Osteoblast (primary cell): Measurements from ENCODE around the gene RNPEPL1. TPM values are rescaled to one million over a fixed set of nuclear protein-coding genes. Genes with fewer than 3 reads are reported as not detected.
A peak's percentile ranks its signal among the peaks of the same experiment; 100 is the strongest.

Experiments used
- DNase-seq: peaks from one replicate; pipeline ENCODE4 v3.0.0; 2011; ENCODE audit warnings: low spot score, mixed read lengths; ENCODE audit not compliant: insufficient read length; ENCODE audit errors: missing footprints
- H2AFZ ChIP-seq: 2 replicates; pipeline ENCODE4 v1.6.0; 2011; ENCODE audit warnings: mild to moderate bottlenecking, low read length
- H3K27ac ChIP-seq: 2 replicates; pipeline ENCODE4 v1.5.1; 2011; ENCODE audit warnings: mild to moderate bottlenecking, low read depth, low read length, moderate library complexity
- H3K27me3 ChIP-seq: 2 replicates; pipeline ENCODE4 v1.6.0; 2012; ENCODE audit warnings: mild to moderate bottlenecking, control low read depth, inconsistent platforms, low read length, moderate library complexity; ENCODE audit not compliant: insufficient read depth
- H3K36me3 ChIP-seq: 2 replicates; pipeline ENCODE4 v1.5.1; 2011; ENCODE audit warnings: mild to moderate bottlenecking, low read length, control low read depth, moderate library complexity; ENCODE audit not compliant: insufficient read depth
- H3K4me1 ChIP-seq: 2 replicates; pipeline ENCODE4 v1.5.1; 2011; ENCODE audit warnings: mild to moderate bottlenecking, low read length, control low read depth, moderate library complexity; ENCODE audit not compliant: insufficient read depth
- H3K4me2 ChIP-seq: 2 replicates; pipeline ENCODE4 v1.6.0; 2011; ENCODE audit warnings: mild to moderate bottlenecking, low read length; ENCODE audit not compliant: insufficient read depth
- H3K4me3 ChIP-seq: fragments of 200-600 bp; sonication (generic); 3 replicates; pipeline ENCODE4 v1.5.1; 2012; ENCODE audit warnings: mild to moderate bottlenecking, low read length, inconsistent platforms; ENCODE audit not compliant: insufficient read depth
- H3K79me2 ChIP-seq: 2 replicates; pipeline ENCODE4 v1.6.0; 2012; ENCODE audit warnings: mild to moderate bottlenecking, low read length, control low read depth, inconsistent platforms; ENCODE audit not compliant: insufficient read depth
- H3K9me3 ChIP-seq: 2 replicates; pipeline ENCODE4 v1.5.1; 2011; ENCODE audit warnings: low read depth, low read length, control low read depth
- H4K20me1 ChIP-seq: 2 replicates; pipeline ENCODE4 v1.6.0; 2012; ENCODE audit warnings: mild to moderate bottlenecking, low read length, control low read depth; ENCODE audit not compliant: insufficient read depth
- total RNA-seq: library from RNA; depleted of rRNA; stranded (reverse); fragments of >200 nt; gene quantifications from 2 replicates; pipeline ENCODE4 v1.2.3, GENCODE V29; 2012
- TF ChIP-seq, protein P1 (sequence below): IDR thresholded peaks from 2 replicates; pipeline ENCODE4 v1.5.1; 2011; ENCODE audit warnings: mild to moderate bottlenecking, low read depth, low read length, moderate library complexity; ENCODE audit errors: extremely low read depth

Gene RNPEPL1
- total RNA-seq, 1 donor: 13.0 TPM

DNA sequence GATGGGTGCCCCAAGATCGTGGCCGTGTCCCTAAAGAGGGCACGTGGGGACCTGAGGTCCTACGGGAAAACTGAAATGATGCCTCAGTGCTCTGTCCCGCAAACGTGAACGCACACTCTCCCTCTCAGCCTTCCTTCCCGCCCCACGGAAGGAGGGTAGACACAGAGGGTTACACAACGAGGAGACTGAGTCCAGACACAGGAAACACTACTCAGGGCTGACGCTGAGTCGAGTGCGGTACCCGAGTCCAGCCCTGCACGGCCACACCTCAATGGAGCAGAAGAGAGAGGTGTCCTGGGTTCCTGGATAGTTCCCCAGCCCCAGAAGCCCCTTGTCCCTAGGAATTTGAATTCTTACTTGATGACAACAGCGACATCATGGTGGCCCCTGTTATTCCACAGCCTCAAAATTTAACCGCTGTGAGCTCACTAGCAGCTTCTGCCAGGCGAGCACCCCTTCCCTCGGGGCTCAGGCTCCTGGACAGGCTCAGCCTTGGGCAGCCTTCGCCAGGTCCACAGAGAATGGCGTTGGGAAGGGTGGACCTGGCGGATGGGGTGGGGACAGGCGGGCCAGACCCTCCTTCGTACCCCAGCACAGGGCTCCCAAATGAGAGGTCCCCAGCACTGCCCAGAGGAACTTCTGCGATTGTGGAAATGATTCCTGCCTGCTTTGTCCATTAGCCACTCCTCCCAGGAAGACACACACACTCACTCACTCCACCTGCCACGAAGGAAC, 980 bp upstream of the RNPEPL1 start:
- peak; percentile 54 for DNase-seq
- Histone ChIP-seq H3K27me3 (no peaks in the 10 kb centered on the region), H3K27ac (no peak overlapping the region), H2AFZ (peak overlapping the region; percentile 87), H3K4me3 (peak overlapping the region; percentile 81), H3K36me3 (peaks cover 3% of the 10 kb centered on the region), H4K20me1 (no peaks in the 10 kb centered on the region), H3K79me2 (peaks cover 13% of the 10 kb centered on the region), H3K4me2 (peak overlapping the region; percentile 96), H3K9me3 (no peaks in the 10 kb centered on the region), H3K4me1 (peaks cover 25% of the 10 kb centered on the region)
- TF ChIP-seq, protein P1, sequence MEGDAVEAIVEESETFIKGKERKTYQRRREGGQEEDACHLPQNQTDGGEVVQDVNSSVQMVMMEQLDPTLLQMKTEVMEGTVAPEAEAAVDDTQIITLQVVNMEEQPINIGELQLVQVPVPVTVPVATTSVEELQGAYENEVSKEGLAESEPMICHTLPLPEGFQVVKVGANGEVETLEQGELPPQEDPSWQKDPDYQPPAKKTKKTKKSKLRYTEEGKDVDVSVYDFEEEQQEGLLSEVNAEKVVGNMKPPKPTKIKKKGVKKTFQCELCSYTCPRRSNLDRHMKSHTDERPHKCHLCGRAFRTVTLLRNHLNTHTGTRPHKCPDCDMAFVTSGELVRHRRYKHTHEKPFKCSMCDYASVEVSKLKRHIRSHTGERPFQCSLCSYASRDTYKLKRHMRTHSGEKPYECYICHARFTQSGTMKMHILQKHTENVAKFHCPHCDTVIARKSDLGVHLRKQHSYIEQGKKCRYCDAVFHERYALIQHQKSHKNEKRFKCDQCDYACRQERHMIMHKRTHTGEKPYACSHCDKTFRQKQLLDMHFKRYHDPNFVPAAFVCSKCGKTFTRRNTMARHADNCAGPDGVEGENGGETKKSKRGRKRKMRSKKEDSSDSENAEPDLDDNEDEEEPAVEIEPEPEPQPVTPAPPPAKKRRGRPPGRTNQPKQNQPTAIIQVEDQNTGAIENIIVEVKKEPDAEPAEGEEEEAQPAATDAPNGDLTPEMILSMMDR: no peak

- Histone ChIP-seq H3K79me2 (peaks cover 13% of the 10 kb centered on the region), H3K27me3 (no peaks in the 10 kb centered on the region), H3K4me3 (peak overlapping the region; percentile 75), H3K4me1 (peaks cover 25% of the 10 kb centered on the region), H3K27ac (no peak overlapping the region), H3K4me2 (peak overlapping the region; percentile 81), H3K36me3 (no peaks in the 10 kb centered on the region), H3K9me3 (no peaks in the 10 kb centered on the region), H4K20me1 (no peaks in the 10 kb centered on the region), H2AFZ (no peak overlapping the region)
- TF ChIP-seq, protein P1: no peak
- DNase-seq: peak; percentile 96
Observed at GRCh38 chr2:240568678-240569522, 616 bp downstream of the RNPEPL1 start.

DNA sequence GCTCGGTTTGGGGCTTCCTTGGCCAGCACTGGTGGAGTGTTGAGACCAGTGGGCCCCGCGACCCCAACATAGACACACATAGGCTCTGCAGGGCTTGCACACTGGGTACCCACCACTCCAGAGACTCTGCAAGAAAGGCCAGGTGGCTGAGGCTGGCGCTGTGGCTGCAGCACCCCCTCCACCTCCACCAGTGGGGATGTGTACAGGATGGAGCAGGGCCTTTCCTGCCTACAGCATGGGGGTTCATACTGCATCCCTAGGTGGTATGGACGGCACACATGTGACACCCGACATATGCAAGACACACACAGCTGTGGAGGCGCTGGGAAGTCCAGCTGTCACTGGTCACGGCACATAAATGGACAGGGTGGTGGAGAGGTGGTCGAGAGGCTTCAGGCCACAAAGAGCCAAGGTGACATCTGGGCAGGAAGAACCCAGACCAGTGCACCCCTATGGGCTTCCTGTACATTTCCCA, 1.3 kb downstream of the RNPEPL1 start:
- H3K4me1 ChIP-seq: peaks cover 25% of the 10 kb centered on the region
- H2AFZ ChIP-seq: no peak overlapping the region

More for the DNA sequence above, 1.3 kb downstream of the RNPEPL1 start:
- Histone ChIP-seq H3K4me3 (peak overlapping the region; percentile 75), H3K9me3 (no peaks in the 10 kb centered on the region), H3K36me3 (no peaks in the 10 kb centered on the region), H3K79me2 (peaks cover 13% of the 10 kb centered on the region), H3K4me2 (peak overlapping the region; percentile 81), H3K27me3 (no peaks in the 10 kb centered on the region), H4K20me1 (no peaks in the 10 kb centered on the region), H3K27ac (no peak overlapping the region)
- TF ChIP-seq, protein P1: no peak
- DNase-seq: peak; percentile 72
